Measurements from ENCODE around the gene DENND4C.

Gene DENND4C

GRCh38 chr9:19331877-19332276 is 101.4 kb downstream of the DENND4C start:
- Histone ChIP-seq H3K4me3 (ENCODE audit: low read depth in 1 of 2, low read length in 1 of 2) (no peak overlapping the region), H3K27ac (no peak overlapping the region), H3K9me3 (no peaks in the 10 kb centered on the region), H3K4me1 (ENCODE audit: control insufficient read depth in 1 of 2, insufficient read depth in 1 of 2, low read depth in 1 of 2, low read length in 1 of 2) (no peaks in the 10 kb centered on the region), H3K36me3 (peaks cover 19% of the 10 kb centered on the region), H3K27me3 (no peaks in the 10 kb centered on the region)
- TF ChIP-seq CTCF (IDR thresholded peaks at IDR 0.05), result no peak

GRCh38 chr9:19336166-19336565 is 105.7 kb downstream of the DENND4C start:
- Histone ChIP-seq H3K4me3 (ENCODE audit: low read depth in 1 of 2, low read length in 1 of 2) (no peak overlapping the region), H3K27ac (no peak overlapping the region), H3K36me3 (peaks cover 18% of the 10 kb centered on the region)

GRCh38 chr9:19342947-19343346 is 112.5 kb downstream of the DENND4C start:
- Histone ChIP-seq H3K27me3 (no peaks in the 10 kb centered on the region), H3K27ac (no peak overlapping the region), H3K4me1 (ENCODE audit: control insufficient read depth in 1 of 2, insufficient read depth in 1 of 2, low read depth in 1 of 2, low read length in 1 of 2) (no peaks in the 10 kb centered on the region), H3K36me3 (peaks cover 20% of the 10 kb centered on the region), H3K4me3 (ENCODE audit: low read depth in 1 of 2, low read length in 1 of 2) (no peak overlapping the region), H3K9me3 (no peaks in the 10 kb centered on the region)
- no peak for TF ChIP-seq CTCF (IDR thresholded peaks at IDR 0.05)

More at GRCh38 chr9:19336166-19336565, 105.7 kb downstream of the DENND4C start:
- TF ChIP-seq CTCF (IDR thresholded peaks at IDR 0.05), result no peak
- Histone ChIP-seq H3K9me3 (no peaks in the 10 kb centered on the region), H3K4me1 (ENCODE audit: control insufficient read depth in 1 of 2, insufficient read depth in 1 of 2, low read depth in 1 of 2, low read length in 1 of 2) (no peaks in the 10 kb centered on the region), H3K27me3 (no peaks in the 10 kb centered on the region)

GRCh38 chr9:19358701-19359100 is 128.2 kb downstream of the DENND4C start:
- H3K4me1 ChIP-seq (ENCODE audit: control insufficient read depth in 1 of 2, insufficient read depth in 1 of 2, low read depth in 1 of 2, low read length in 1 of 2), result no peaks in the 10 kb centered on the region
- H3K27ac ChIP-seq, result no peak overlapping the region
- H3K36me3 ChIP-seq, result peaks cover 50% of the 10 kb centered on the region
- no peaks in the 10 kb centered on the region for H3K9me3 ChIP-seq
- H3K4me3 ChIP-seq (ENCODE audit: low read depth in 1 of 2, low read length in 1 of 2), result no peak overlapping the region
- H3K27me3 ChIP-seq, result no peaks in the 10 kb centered on the region
- no peak for TF ChIP-seq CTCF (IDR thresholded peaks at IDR 0.05)

GRCh38 chr9:19369107-19369506 is 138.6 kb downstream of the DENND4C start:
- TF ChIP-seq CTCF (IDR thresholded peaks at IDR 0.05), result no peak
- Histone ChIP-seq H3K36me3 (peaks cover 25% of the 10 kb centered on the region), H3K9me3 (no peaks in the 10 kb centered on the region), H3K27ac (no peak overlapping the region), H3K4me3 (ENCODE audit: low read depth in 1 of 2, low read length in 1 of 2) (no peak overlapping the region), H3K27me3 (no peaks in the 10 kb centered on the region), H3K4me1 (ENCODE audit: control insufficient read depth in 1 of 2, insufficient read depth in 1 of 2, low read depth in 1 of 2, low read length in 1 of 2) (no peaks in the 10 kb centered on the region)

- Histone ChIP-seq H3K27me3 (no peaks in the 10 kb centered on the region), H3K36me3 (peaks cover 47% of the 10 kb centered on the region), H3K9me3 (no peaks in the 10 kb centered on the region), H3K4me3 (ENCODE audit: low read depth in 1 of 2, low read length in 1 of 2) (no peak overlapping the region), H3K27ac (no peak overlapping the region), H3K4me1 (ENCODE audit: control insufficient read depth in 1 of 2, insufficient read depth in 1 of 2, low read depth in 1 of 2, low read length in 1 of 2) (no peaks in the 10 kb centered on the region)
- no peak for TF ChIP-seq CTCF (IDR thresholded peaks at IDR 0.05)
These were observed 141.4 kb downstream of the DENND4C start for GRCh38 chr9:19371942-19372341.

Data from neutrophil (primary cell).